Frontal cortex (tissue), 4 donors: ENCODE results near the gene CAT. TPM values are rescaled to one million over a fixed set of nuclear protein-coding genes. Genes with fewer than 3 reads are reported as not detected.
A peak's percentile ranks its signal among the peaks of the same experiment; 100 is the strongest.

ENCODE experiments used
- DNase-seq, 2 donors: peaks; one replicate each; pipeline ENCODE4 v3.0.0; 2012; ENCODE audit warnings: low spot score in 2 of 2
- FAIRE-seq: peaks from 2 replicates; lab custom pipeline; 2012; peaks lifted over from hg19 to GRCh38; lab: Jason Lieb, UNC
- total RNA-seq: library from RNA; depleted of rRNA; stranded (reverse); fragments of >200 nt; gene quantifications from one replicate; pipeline ENCODE4 v1.2.3, GENCODE V29; 2014
- donor health status: control.
- donor health status: control.
- donor health status: control.

The CAT gene
- total RNA-seq, 1 donor from 2014 or later: 55.0 TPM

DNA sequence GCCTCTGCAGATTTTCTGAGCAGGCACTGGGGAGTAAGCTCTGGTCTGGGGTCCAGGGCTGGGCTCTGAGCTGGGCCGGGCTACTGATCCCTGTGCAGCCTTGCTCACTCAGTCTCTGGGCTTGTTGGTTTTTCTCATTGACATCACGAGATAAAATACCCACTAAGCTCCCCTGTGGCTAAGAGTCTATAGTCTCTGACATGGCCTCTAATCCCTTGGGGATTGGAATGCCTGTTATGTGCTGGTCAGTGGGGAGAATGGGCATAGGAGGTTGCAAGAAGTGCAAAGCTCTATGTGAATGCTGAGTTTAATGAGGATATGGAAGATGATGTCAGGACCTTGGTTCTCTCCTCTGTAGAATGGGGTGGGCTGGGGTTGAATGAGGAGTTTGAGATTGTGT lies 51.6 kb downstream of the CAT start:
- no peak for DNase-seq
- no peak for FAIRE-seq

DNA sequence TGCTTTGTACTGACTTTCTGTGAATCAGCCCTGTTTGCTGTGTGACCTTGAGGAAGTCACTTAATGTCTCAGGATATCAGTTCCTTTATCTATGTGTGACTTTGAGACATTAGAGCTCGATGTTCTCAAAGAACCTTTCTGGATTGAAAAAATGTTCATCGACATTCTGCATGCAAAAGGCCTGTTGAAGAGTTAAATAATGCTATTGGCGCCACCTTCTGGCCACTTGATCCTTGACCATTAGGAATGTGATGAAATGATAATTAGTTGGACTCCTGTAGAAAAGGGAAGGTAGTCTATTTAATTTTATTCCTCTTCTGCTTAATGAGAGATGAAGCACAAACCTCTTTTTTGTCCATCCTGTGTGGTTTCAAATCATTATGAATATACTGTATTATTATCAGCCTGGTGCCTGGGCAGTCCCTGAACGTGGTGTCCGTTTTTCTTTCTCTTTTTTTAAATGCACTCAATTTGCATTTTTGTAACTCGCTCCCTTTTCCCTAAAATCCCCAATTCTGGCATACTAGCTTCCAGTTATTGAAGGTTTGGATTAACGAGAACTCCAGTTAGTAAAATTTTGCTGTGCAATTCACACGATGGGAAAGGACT lies 54.2 kb downstream of the CAT start:
- FAIRE-seq (peak; percentile 57), DNase-seq (peak; percentile 39 to 57)

DNA sequence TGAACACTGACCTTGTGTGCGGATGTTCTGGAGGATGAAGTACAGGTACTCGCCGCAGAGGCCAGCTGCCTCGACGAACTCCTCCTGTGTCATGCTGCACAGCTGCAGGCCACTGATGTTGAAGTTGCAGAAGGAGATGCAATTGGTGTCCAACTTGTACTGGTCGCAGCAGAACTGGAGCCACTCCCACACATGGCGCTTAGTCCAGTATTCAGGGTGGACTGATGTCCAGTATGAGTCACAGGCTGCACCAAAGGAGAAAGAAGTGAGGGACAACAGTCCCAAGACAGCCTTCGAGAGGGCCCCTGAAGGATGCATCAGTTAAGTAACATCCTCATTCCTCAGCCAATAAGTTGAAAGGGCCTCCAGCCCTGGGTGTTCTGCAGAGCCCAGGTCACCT lies 54.7 kb downstream of the CAT start:
- FAIRE-seq: no peak
- DNase-seq: no peak

DNA sequence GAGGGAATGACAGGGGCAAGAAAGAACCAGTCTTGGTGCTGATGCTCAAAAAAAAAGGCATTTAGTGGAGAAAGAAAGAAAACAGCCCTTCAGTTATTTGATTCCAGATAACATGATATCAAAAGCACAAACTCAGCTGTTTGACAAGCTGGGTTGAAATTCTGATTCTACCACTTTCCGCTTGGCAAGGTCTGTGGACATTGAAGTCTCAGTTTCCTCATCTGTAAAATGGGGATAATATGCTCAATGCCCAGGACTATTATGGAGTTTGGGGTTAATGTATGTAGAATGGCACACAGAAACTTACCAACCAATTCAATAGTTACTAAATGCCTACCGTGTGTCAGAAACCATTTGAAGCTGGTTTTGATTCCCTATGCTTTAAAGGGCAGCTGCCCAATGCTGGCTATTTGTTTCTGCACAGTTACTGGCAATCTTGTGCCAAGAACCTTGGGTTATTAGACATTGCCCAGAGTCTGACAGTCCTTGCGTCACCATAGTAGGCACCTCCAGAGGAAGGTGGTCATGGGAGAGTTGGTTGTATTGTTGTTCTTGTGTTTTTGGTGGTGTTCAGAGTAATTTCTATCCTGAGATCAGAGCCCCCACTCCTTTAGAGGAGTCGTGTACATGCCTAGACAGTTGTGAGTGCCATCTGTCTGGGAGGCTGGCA lies 55.3 kb downstream of the CAT start:
- no peak for FAIRE-seq
- no peak for DNase-seq

DNA sequence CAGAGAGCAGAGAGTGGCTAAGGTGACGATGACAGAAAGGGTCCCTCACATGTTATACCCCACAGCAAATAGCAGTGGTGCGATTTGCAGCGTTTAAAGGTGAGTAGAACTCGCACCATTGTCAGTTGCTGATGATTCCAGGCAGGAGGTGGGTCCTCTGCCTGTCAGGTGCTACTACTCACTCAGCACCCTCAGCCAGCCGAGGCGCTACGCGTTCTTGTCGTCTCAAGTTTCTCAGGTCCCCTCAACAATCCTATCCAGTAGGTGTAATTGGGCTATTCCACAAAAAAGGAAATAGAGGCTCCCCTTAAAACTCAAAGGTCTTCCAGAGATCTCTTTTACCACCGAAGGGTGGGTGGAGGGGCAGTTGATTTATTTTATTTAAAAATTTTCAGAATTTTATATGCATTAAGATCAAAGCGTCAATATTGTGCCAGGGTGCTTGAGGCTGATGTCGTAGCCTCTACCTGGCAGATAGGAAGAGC lies 56.5 kb downstream of the CAT start:
- DNase-seq: no peak
- no peak for FAIRE-seq

DNA sequence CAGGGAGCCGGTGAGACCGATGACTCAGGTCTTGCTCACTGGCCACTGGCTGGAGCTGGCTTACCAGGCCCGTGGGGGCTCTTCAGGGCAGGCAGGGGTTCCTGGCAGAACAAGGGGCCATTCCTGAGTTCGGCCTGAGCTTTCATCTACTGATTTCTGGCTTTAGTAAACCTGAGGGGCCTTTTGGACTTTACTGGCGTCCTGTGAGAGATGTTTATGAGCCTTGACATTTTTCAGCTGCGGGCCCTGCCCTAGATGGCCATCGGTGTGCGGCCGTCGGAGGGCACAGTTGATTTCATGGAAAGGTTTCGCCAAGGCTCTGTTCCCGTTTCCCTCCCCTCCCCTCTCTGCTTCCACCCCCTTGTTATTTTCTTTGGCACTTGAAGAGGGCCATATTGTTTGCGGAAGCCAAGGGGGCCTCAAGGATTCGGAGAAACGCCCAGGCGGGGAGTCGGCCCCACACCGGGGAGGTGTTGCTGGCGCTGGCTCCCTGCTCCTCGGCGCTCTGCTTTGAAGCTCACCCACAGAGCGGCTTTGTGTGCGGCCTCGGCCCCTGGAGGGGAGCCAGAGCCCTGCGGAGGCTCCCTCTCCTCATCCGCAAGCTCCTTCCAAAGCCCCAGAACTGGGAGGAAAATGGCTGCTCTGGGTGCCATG lies 57.1 kb downstream of the CAT start:
- FAIRE-seq: no peak
- no peak for DNase-seq

DNA sequence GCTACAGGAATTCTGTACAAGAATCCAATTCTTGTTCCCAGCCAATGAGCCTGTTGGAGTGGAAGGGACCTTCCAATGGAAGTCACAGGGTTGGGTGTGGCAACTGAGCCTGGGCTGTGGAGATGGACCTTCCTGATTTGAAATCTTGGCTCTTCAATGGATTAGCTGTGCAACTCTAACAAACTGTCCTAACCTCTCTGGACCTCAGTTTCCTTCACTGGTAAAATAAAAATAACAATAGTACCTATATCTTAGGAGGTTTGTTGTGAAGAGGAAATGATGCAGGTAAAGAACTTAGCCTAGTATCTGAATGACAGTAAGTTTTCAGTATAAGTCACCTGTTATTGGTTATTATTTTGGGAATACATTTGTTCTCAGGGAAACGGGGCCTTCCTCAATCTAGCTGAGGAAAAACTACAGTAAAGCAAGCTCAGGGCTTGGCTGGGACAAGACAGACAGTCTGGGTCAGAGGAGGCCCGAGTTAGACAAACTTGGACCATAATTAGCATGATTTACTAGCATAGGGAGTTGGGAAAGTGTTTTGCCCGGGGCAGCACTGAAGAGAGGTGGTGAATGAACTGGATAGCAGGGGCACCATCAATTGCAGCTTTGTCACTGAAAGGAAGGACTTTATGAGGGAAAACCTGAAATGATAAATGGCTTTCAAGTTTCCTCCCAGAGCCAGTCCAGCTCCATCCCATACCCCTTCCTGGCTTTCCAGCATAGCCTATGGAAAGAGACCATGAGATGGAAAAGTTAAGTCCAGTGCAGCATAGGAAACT lies 61.2 kb downstream of the CAT start:
- no peak for DNase-seq

DNA sequence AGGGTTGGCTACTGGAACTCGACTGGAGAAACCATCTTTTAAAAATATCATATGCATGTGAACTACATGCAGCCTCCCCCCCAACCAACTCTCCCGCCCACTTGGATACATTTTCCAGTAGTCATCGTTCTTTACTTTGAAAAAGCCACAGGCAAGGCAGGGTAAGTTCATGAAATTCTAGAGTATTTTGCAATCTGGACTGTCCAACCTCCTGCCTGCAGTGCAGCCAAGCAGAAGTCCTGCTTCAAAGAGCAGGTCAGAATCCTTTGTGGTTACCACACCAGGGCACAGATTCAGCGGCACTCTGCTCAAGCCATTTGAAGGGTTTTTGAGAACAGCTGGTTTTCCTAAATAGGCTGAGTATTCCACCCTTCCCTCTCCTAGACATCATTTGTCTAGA lies 62.8 kb downstream of the CAT start:
- no peak for DNase-seq
- no peak for FAIRE-seq

More for the DNA sequence above, 61.2 kb downstream of the CAT start:
- no peak for FAIRE-seq

DNA sequence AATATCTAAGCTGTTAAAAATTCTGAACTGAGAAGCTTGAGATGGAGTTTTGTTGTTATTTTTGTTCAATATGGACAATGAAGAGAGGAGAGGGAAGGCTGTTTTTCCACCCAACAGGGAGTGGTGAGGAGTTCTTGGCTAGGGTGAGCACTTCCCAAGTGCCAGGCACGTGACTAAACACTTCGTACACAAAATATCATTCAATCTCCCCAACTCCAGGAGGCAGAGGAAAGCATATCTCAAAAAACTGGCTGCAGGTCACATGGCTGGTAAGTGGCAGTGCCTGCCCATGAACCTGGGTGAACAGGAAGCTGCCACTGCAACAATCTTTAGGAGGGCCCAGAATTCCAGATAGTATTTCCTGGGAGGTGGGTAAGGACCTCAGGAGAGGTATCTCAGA lies 63.2 kb downstream of the CAT start:
- DNase-seq: no peak

DNA sequence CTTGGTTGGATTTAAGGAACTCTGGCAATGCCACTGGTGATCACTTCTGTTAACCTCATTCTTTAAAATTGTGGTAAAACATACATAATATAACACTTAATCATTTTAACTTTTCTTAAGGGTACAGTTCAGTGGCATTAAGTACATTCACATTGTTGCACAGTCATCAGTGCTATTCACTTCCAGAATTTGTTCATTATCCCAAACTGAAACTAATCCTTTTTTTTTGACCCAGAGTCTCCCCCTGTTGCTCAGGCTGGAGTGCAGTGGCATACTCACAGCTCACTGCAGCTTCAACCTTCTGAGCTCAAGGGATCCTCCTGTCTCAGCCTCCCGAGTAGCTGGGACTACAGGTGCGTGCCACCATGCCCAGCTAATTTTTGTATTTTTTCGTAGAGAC lies 64.2 kb downstream of the CAT start:
- no peak for FAIRE-seq
- no peak for DNase-seq

More for the DNA sequence above, 63.2 kb downstream of the CAT start:
- FAIRE-seq: no peak

DNA sequence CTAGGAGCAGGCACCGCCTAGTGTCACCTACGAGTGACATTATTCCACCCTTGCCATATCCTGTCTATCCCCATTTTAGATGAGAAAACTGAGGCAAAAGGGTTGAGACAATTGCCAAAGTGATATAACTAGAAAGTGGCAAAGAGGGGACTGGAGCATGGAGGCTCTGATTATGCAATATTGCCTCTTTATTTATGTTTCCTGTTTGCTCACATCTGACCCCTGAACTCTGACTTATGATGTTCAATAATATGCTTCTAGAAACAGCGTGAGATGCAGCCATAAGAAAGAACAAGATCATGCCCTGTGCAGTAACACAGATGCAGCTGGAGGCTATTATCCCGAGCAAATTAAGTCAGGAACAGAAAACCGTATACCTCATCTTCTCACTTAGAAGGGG lies 67.1 kb downstream of the CAT start:
- FAIRE-seq (no peak), DNase-seq (no peak)

DNA sequence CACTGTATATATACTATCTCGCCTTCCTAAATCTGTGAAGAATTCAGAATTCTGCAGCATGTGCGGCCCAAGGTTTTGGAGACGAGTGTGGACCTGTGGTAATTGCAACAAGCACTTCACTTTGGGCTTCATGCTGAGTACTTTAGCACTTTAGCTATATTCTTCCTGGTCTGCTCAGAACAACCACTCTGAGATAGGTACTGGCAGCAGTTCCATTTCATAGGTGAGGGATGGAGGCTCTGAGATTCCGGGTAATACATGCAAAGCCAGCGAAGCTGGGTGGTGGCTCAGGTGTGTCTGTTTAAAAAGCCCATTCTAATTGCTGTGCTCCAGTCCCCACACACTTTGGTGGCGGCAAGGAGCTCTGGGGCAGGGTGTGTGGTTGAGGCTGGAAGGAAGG lies 68.4 kb downstream of the CAT start:
- DNase-seq (no peak), FAIRE-seq (no peak)

DNA sequence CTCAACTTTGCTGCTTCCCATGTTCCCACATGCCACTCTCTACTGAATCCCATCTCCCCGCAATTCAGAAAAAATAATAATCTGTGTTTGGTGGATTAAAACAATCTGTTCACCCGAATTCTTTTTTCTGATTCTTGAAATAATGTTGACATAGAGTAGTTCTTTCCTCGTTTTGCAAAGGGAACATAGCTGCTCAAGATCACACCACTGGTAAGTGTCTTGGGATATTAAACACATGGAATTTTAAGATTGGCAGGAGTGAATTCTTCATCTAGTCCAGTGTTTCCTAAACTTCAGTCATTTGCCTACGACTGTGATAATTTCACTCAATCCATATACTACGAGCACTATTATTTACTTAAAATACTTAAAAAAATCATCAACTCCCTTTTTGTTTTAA lies 68.9 kb downstream of the CAT start:
- no peak for FAIRE-seq
- no peak for DNase-seq

DNA sequence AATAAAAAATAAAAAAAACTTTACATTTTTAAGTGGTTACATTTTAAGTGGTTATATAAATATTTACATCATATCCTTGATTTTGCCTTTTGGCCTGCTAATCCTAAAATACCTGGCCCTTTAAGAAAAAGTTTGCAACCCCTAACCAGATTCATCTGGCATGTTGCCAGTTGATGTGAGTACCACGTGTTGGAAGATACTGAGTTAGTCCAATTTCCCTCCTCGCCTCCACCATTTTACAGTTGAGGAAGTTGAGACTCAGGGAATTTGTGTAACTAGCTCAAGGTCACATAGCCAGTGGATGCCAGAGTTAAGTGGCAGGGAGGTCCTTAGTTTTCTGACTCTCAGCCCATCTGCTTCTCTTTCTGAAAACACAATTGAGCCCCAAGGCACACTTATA lies 69.8 kb downstream of the CAT start:
- FAIRE-seq (no peak), DNase-seq (no peak)

DNA sequence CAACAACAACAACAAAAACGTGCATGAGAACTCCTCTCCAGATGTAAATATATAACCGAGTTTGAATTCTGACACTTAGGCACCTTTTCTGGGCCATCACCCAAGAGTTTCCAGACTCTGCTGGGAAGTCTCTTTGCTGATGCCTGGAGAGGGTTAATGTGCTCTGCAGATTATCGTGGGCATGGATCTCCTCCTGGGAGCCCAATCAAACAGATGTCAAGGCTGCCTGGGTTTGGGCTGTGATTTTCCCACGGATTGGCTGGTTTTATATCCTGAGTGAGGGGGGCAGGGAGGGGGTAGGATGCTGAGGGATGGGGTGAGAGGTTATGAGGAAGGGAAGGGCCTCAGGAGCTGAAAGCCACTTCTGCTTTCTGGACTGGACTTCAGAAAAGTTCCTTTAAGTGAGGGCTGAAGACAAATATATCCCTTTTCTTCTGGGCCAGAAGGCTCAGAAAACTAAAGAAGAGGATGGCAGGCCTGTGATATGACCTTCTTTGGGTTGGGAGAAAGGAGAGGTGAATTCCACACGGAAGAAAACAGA lies 70.7 kb downstream of the CAT start:
- FAIRE-seq: no peak
- no peak for DNase-seq

DNA sequence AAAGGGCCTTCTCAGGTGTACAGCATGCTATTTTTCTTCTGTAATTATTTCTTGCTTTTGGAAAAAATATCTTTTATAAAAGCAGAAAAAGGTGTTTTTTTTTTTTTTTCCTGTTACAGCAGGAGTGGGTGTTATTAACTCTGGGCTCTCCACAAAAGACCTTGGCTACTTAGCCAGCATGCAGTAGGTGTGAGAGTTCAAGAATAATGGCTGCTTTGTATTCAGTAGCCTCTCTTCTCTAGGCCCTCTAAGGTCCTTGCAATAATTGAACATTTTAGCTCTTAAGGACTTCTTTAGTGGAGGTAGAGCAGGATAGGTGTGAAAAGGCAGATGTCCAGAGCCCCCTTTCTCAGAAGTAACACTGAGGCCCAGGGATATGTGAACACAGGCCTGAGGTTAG lies 71.5 kb downstream of the CAT start:
- FAIRE-seq: no peak
- no peak for DNase-seq

DNA sequence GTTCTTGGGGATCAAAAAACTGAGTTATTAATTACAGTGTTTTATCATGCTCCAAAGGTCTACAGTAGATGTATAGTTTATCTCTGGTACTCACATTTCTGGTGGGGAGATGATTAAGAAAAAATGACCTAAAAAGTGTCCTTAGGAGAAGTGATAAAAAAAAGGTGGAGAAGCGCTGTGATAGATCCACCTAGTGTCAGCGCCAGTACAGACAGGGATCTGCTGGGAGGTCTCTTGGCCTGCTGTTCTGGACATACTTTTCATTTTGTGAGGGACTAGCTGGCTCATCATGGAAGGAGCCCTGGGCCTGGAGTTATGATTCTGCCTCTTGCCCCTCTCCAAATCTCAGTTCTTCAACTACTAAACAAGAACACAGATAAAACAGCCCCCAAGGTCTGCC lies 71.9 kb downstream of the CAT start:
- DNase-seq (no peak), FAIRE-seq (no peak)

DNA sequence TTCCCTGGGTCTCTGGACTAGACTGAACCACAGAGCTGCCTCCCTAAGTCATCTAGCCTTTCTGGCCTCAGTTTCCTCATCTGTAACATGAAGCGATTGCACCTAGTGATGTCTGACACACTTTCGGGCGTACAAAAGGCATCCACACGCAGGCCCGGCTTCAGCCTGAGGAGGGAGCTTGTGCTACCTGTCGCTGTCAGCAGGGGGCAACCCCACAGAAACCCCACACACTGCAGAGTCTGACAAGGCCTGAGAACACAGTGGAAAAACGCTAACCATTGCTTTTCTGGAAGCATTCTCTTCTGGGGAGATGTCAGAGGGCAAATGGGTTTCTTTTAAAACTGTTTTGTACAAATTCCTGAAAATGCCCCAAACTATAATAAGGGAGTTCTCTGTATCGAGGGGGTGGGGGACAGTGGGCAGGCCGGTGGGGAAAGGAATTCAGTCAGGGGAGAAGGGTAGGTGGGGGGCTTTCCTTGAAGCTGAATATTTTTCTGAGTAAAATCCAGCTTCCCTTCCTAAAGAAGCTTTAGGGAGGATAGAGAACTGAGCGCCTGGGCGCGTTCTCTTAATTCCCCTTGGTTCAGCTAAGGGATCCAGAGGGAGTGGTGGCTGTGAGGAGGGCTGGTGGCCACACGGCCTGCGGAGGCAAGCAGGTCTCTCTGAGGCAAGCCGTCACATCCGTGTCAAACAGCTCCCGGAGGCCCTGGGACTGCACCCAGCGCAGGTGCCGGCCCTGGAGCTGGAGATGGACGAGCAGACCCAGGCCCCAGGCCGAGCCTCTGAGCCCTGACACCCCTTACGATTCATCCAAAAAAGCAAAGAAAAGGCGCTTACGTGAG lies 74.3 kb downstream of the CAT start:
- FAIRE-seq (no peak), DNase-seq (peak; percentile 18 to 33)

DNA sequence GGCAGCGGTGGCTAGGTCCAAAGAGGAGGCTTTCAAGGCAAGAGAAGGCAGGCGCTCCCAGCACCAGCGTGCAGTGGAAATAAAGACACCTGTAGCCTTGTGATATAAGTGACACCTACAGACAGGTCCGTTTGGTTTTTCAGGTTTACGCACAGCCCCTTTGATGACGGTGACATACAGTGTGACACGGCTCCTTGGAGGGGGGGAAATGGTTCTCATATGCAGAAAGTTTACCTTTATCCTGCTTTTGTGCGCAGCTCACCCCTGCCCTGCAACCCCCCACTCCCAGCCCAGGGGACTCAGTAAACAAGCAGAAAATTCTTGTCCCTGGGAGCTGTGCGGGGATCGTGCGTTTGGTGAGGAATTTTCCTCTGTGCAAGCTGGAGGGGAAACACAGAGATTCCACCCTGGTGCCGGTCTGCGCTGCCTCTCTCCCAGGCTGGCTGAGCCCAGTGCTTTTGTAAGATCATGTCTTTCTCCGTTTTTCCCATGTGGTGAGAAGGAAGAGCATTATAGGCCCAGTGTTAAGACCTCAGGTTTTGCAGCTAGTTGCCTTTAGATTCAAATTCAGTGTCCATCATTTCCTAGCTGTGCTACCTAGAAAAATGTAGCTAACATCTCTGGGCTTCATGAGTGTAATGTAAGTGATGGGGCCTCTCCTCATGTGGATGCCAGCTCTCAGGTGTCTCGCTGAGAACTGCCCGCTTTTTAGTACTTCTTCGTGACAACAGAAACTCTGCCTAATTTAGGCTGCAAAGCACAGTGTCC lies 75.1 kb downstream of the CAT start, which contains the start of gene ELF5:
TSS of gene ELF5 (minus strand) at position 113 of the 768 bp plus-strand sequence. CDS start 8,045 bp downstream, outside the sequence.
- DNase-seq: no peak
- no peak for FAIRE-seq
